DND-41 (cell line): Measurements from ENCODE around the gene ARHGAP26.

Source experiments
- ATAC-seq: fragments of 200-7000 bp; cut with Tn5 transposase; 3 replicates; pipeline ENCODE4 v1.9.1; 2021; ENCODE audit warnings: low read depth; ENCODE audit not compliant: insufficient read depth
- DNase-seq: peaks from one replicate; pipeline ENCODE4 v3.0.0-alpha.2; 2020
- H2AFZ ChIP-seq: 2 replicates; pipeline ENCODE4 v1.6.0; 2012; ENCODE audit warnings: low read depth, low read length
- H3K27ac ChIP-seq: 2 replicates; pipeline ENCODE4 v1.5.1; 2012; ENCODE audit warnings: low read length, inconsistent platforms
- H3K27me3 ChIP-seq: fragments of 200-600 bp; sonication (generic); 2 replicates; pipeline ENCODE4 v1.6.0; 2012; ENCODE audit warnings: low read length, mild to moderate bottlenecking, inconsistent platforms; ENCODE audit not compliant: insufficient read depth, poor library complexity
- H3K36me3 ChIP-seq: 2 replicates; pipeline ENCODE4 v1.5.1; 2012; ENCODE audit warnings: low read length, inconsistent platforms; ENCODE audit not compliant: insufficient read depth
- H3K4me1 ChIP-seq: 2 replicates; pipeline ENCODE4 v1.5.1; 2012; ENCODE audit warnings: mild to moderate bottlenecking, low read length; ENCODE audit not compliant: insufficient read depth
- H3K4me2 ChIP-seq: 2 replicates; pipeline ENCODE4 v1.6.0; 2012; ENCODE audit warnings: mild to moderate bottlenecking, moderate library complexity, low read length, inconsistent platforms; ENCODE audit not compliant: insufficient read depth
- H3K4me3 ChIP-seq, 2 experiments: fragments of 200-600 bp in 1 of 2; shearing (Covaris generic) in 1 of 2; 2 replicates each; pipeline ENCODE4 v1.5.1; 2012 to 2016; ENCODE audit warnings: inconsistent platforms in 2 of 2, low read length in 2 of 2, mild to moderate bottlenecking in 2 of 2, low read depth in 1 of 2, moderate library complexity in 1 of 2
- H3K79me2 ChIP-seq: 2 replicates; pipeline ENCODE4 v1.6.0; 2012; ENCODE audit warnings: low read length, inconsistent platforms; ENCODE audit not compliant: insufficient read depth
- H3K9ac ChIP-seq: 2 replicates; pipeline ENCODE4 v1.6.0; 2012; ENCODE audit warnings: low read depth, mild to moderate bottlenecking, inconsistent platforms, low read length, moderate library complexity
- H3K9me3 ChIP-seq: 2 replicates; pipeline ENCODE4 v1.5.1; 2012; ENCODE audit warnings: low read length, moderate library complexity, mild to moderate bottlenecking, inconsistent platforms; ENCODE audit not compliant: insufficient read depth, severe bottlenecking
- H4K20me1 ChIP-seq: 2 replicates; pipeline ENCODE4 v1.6.0; 2012; ENCODE audit warnings: low read length; ENCODE audit not compliant: insufficient read depth
- EZH2 ChIP-seq: IDR thresholded peaks from 3 replicates; pipeline ENCODE4 v1.6.1; 2012; ENCODE audit warnings: borderline replicate concordance, low read depth, mild to moderate bottlenecking, moderate library complexity, low read length, inconsistent platforms; ENCODE audit not compliant: severe bottlenecking
- TF ChIP-seq, protein P1 (sequence below): IDR thresholded peaks from 2 replicates; pipeline ENCODE4 v1.5.1; 2012; ENCODE audit warnings: borderline replicate concordance, low read length, moderate library complexity, mild to moderate bottlenecking; ENCODE audit not compliant: poor library complexity, severe bottlenecking; ENCODE audit errors: extremely low read depth

ARHGAP26 gene

DNA sequence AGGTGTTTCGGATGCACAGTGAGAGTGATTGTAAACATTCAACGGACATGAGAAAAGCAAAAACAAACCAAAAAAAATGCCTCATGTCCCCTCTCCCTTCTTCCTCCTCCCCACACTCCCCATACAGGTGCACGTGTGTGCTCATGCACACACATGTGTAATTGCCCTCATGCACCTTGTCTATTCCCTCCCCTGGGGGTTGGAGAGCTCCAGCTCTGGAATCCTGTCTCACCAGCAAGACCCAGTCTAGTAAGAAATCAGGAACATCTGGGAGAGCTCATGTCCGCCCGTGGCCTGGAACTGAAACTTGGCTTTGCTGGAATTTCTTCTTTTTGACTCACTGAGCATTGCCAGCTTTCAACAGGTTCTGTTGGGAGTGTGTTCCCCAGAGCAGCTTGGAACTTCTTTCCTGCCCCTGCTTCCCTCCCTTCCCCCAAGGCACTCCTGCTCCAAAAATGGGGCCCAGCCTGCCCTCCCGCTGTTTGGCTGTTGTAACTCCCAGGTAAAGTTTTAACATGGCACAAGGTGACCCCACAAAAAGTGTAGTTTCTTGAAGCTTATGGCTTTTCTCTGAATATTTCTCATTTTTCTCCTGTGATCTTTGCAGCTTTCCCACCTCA lies 443.2 kb downstream of the ARHGAP26 start:
- Histone ChIP-seq H3K4me2 (no peak overlapping the region), H3K4me3 (no peak overlapping the region), H3K9ac (no peak overlapping the region), H3K27ac (peak overlapping the region; percentile 42; the same call in 1 of the 2 replicates), H4K20me1 (no peaks in the 10 kb centered on the region), H2AFZ (no peak overlapping the region), H3K27me3 (no peaks in the 10 kb centered on the region), H3K79me2 (no peaks in the 10 kb centered on the region), H3K4me1 (no peaks in the 10 kb centered on the region), H3K36me3 (0 out of 2 replicates have a peak, but pooled peaks cover 13% of the 10 kb centered on the region), H3K9me3 (no peaks in the 10 kb centered on the region)
- DNase-seq, result no peak
- no peak for ATAC-seq
- no peak for TF ChIP-seq EZH2
- TF ChIP-seq, protein P1, sequence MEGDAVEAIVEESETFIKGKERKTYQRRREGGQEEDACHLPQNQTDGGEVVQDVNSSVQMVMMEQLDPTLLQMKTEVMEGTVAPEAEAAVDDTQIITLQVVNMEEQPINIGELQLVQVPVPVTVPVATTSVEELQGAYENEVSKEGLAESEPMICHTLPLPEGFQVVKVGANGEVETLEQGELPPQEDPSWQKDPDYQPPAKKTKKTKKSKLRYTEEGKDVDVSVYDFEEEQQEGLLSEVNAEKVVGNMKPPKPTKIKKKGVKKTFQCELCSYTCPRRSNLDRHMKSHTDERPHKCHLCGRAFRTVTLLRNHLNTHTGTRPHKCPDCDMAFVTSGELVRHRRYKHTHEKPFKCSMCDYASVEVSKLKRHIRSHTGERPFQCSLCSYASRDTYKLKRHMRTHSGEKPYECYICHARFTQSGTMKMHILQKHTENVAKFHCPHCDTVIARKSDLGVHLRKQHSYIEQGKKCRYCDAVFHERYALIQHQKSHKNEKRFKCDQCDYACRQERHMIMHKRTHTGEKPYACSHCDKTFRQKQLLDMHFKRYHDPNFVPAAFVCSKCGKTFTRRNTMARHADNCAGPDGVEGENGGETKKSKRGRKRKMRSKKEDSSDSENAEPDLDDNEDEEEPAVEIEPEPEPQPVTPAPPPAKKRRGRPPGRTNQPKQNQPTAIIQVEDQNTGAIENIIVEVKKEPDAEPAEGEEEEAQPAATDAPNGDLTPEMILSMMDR, result no peak

DNA sequence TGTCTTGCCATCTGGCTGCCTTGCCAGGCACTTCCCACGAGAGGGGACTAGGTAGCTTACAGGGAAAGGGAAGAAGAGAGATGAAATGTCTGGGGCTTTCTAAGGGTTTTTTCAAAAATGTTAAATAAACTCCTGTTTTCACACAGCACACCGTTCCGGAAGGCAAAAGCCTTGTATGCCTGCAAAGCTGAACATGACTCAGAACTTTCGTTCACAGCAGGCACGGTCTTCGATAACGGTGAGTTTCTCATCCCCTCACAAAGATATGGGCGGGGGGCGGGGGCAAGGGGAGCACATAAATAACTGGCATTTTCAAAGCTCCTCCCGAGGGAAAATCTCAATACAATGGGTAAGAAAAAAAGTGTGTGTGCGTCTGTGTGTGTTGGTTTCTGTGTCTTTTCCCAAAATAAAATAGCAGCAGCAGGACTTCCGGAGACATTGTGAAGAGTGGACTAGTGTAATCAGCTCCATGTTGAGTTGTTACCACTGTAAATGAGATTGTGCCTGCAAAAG lies 443.7 kb downstream of the ARHGAP26 start:
- ATAC-seq (no peak), DNase-seq (no peak)
- Histone ChIP-seq H3K36me3 (0 out of 2 replicates have a peak, but pooled peaks cover 13% of the 10 kb centered on the region), H4K20me1 (no peaks in the 10 kb centered on the region), H2AFZ (no peak overlapping the region), H3K9ac (no peak overlapping the region), H3K9me3 (no peaks in the 10 kb centered on the region), H3K4me2 (no peak overlapping the region), H3K27me3 (no peaks in the 10 kb centered on the region), H3K4me1 (no peaks in the 10 kb centered on the region), H3K27ac (no peak overlapping the region), H3K4me3 (no peak overlapping the region), H3K79me2 (no peaks in the 10 kb centered on the region)
- no peak for TF ChIP-seq EZH2
- TF ChIP-seq, protein P1, result no peak

DNA sequence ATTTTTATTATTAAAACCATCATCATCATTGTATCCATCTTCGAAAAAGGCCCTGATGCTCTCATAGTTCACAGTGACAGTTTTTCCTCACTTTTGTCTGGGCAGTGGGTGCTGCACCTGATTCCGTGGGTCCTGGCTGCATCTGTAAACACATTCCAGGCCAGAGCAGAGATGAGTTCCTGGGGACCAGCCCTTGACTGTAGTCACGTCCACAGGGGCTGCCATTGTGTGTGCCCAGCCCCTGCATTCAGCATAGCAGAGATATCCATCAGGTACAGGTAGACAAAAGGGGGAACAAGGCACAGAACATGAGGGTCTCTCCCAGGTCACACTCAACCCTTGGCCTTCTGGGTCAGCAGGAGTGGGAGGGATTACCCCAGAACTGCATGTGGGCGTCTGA lies 444.3 kb downstream of the ARHGAP26 start:
- Histone ChIP-seq H3K4me1 (no peaks in the 10 kb centered on the region), H2AFZ (no peak overlapping the region), H3K9ac (no peak overlapping the region), H4K20me1 (no peaks in the 10 kb centered on the region), H3K27ac (no peak overlapping the region), H3K27me3 (no peaks in the 10 kb centered on the region), H3K4me2 (no peak overlapping the region), H3K79me2 (no peaks in the 10 kb centered on the region), H3K4me3 (no peak overlapping the region), H3K36me3 (0 out of 2 replicates have a peak, but pooled peaks cover 13% of the 10 kb centered on the region), H3K9me3 (no peaks in the 10 kb centered on the region)
- ATAC-seq (no peak), DNase-seq (no peak)
- no peak for TF ChIP-seq EZH2
- TF ChIP-seq, protein P1, result no peak
